Renal cortical epithelial cell (primary cell): ENCODE measurements around the gene ANXA1. TPM values are rescaled to one million over a fixed set of nuclear protein-coding genes. Genes with fewer than 3 reads are reported as not detected.

Experiments used
- DNase-seq: peaks from one replicate; pipeline ENCODE4 v3.0.0-alpha.2; 2011; ENCODE audit warnings: low read depth
- total RNA-seq: library from RNA; depleted of rRNA; stranded (reverse); fragments of >200 nt; gene quantifications from 2 replicates; pipeline ENCODE4 v1.2.3, GENCODE V29; 2014

The ANXA1 gene
- total RNA-seq, 1 donor from 2014 or later: 600 TPM

DNA sequence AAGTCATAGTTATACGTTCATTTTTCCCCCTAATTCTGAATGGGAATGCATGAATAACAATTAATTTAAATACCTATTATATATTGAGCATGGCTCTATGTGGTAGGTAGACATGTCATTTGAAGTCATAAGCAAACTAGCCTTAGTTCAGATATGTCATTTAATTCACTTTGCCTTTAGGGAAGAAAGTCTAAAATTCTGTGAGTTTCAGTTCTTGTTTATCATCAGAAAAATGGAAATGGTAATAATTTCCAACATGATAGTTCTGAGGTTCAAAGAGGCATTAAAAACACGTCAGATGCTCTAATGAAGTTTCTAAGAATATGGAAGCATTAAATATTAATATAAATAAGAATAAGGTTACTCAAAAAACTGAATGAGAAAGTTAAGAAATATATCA, 13.1 kb upstream of the ANXA1 start:
- DNase-seq: no peak

DNA sequence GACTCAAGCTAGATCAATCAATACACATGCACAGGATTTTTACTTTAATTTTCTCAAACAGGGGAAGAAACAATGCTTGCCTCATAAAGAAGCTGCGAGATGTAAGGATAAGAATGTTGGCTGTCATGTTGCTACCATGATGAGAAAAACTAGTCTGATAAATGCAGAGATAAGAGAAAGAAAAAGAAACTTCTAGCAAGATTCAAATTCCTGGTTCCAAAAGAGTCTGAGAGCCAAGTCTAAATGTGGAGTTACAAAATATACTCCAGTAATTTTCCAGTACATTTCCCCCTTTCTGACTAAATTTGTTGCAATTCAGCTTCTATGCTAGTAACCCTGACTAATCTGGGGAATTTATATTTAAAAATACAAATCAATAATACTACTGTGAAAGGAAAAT, 10.4 kb upstream of the ANXA1 start:
- DNase-seq: no peak

DNA sequence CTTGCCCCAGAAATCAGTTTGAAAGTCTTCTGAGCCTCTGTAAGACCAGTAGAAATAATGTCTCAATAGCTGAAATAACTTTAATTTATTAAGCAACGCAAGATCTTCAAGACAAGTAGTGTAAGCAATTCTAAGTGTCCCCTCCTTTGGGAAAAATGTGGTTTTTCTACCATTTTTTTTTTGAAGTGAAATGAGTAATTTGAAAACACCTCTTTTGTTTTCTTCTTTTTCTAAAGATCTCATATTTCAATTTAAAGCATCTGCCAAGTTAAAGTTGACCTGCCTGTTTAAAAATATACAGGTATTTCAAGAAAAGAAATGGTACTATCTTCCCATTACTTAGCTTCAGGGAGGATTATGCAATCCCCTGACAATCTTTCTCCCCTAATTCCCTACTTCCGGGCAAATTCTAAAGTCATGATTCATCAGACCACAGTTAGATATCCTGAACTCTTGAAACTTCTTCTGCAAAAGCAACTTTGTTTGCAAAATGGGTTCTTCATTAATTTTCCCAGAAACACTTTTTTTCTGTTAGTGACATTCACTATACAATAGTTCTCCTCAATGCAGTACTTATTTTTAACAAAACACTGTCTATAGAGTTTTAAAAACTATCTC, 7.8 kb upstream of the ANXA1 start:
- DNase-seq: peak; percentile 93

DNA sequence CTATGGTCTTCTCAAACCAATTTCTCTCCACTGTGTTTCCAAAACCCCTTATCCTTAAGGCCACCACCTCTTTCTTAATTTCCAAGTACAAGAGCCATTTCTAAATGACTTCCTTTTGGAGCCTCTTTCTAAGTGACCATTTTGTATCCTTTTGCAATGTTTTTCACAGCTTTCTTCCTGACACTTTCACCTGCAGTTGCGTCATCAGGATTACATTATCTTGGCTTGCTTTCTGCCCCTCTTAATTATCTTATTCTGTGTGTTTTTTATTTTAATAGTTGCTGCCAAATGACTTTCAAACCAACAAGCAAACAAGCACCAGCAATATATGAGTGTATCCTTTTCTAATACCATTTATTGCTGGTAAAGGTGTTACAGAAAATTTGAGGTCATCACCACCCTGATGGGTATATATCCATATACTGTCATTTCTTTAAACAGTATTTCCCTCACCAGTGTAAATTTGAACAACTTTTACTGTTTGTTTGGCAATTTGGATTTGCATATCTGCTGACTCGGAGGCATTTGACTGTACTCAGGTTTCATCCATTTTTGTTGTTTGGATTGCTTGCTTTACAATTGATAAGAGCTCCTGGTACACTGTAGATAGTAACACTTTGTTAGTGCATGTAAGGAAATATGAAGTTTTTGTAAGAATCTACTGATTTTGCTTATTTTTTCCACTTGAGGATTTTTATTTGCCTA, 5.4 kb upstream of the ANXA1 start:
- DNase-seq: no peak

DNA sequence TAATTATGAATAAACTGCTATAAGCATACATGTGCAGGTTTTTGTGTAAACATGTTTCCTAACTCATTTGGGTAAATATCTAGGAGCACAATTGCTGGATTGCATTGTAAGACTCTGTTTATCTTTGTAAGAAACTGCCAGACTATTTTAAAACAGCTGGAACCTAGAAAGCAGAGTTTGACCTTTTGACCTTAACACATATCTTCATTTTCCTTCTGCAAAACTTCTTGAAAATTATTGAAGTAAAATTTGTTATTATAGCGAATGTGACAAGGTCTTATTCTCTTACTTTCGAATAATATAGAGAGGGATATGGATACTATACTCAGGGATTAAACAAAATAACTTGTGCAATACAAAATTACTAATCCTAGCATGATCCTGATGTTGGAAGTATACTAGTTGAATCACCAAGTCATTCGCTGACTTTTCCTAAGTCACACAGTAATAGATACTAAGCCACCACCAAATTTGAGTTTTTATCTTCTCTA, 3.2 kb upstream of the ANXA1 start:
- peak; percentile 35 for DNase-seq

DNA sequence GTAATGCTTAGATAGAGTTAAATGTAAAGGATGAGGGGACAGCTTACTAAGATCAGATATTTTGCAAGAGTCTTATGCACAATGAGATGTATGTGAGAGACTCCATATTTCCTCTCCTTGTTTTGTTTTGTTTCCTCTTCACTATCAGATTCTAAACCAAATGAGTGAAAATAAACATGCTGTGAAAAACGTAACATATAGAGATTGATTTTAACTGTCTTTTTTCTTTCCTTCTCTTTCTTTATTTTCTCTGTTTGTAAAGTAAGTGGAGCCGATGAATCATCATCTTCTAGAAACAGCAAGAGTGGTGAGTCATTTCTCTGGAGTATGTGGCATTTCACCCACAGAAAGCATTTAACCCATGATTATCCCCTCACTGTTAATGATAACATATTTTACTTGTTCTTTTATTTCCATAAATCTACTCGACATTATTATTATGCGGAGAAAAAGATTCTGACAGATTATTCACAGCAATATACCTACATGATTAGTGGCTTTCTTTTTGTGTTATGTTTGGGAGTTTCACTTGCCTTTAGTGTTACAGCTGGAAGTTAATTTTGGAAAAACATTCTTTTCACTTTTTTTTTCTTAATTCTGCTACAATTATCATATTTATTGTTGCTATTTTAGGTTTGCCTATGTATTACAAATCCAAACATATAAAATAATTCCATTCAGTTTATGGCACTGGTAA, 2.1 kb upstream of the ANXA1 start:
- peak; percentile 96 for DNase-seq

DNA sequence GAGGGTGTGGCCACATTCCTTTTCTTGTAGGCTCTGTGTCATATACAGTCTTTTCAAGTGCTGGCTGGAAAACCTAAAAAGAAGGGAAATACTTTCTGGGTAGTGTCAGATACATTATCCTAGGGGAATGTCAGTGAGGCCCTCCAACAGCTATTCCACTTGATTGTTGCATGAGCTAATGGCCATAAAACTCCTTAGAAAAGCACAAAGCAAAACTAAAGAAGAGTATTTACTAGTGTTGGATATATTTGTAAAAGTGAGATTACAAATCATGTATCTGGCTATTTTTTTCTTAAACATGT, 829 bp downstream of the ANXA1 start:
- DNase-seq: peak; percentile 61

DNA sequence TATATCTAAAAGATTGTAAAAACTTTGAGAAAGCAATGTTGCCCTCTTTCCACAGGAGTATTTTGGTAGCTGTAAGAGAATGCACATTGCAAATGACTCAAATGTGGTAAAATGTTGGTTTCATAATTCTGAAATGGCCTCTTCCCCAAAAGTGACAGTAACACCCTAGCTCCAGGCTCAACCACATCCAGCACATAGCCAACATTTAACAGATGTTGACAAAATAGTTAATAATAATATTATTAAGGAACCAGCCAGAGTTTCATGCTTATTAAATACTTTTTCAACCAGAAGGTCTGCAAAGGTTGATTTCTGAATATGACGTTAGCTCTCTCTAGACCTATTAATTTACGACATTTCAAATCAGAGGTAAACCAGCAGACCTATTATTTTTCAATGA, 1.3 kb downstream of the ANXA1 start:
- DNase-seq: no peak

DNA sequence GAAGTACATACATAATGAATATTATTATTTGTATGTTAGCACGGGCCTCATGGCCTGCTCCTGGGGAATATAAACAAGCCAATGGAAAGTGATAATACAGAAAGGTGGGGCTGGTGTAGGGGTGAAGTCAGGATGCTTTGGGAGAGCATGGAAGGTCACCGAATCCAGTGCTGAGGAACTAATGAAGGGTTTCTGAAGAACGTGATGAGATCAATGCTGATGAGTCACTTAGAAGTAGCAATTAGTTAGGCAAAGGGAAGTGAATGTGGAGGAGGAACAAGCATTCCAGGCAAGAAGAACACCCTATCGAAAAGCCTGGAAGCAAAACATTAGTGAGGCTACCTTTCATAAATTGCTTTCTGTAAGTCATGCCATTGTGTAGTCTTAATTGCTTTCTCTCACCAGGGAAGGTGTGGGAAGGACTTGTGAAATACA, 2.1 kb downstream of the ANXA1 start:
- DNase-seq: peak; percentile 86

DNA sequence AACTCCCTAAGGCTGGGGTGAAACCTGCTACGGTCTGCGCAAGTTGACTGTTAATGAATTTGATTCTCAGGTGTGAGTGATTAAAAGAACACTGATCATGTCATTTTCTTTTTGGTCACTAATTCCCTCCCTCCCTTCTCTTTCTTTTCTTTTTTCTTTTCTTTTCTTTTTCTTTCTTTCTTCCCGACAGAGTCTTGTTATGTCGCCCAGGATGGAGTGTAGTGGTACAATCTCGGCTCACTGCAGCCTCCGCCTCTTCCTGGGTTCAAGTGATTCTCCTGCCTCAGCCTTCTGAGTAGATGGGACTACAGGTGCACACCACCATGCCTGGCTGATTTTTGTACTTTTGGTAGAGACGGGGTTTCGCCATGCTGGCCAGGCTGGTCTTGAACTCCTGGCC, 2.6 kb downstream of the ANXA1 start:
- no peak for DNase-seq

DNA sequence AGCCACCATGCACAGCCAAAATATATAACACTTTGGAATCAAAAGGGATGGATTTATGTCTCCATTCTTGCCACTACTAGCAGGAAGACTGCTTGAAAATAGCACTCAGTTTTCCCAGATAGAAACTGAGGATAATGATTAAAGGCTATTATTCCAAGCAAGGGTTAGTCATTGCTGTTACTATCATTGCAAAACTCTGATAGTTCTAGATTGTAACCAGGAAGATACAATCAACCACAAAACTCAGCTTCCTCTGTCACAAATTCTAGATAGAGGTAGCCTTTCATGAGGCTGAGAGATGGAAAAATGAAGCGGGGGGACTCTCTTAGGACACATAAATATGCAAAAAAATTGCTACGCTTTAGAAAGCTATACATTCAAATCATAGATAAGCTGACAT, 3.1 kb downstream of the ANXA1 start:
- DNase-seq: peak; percentile 60

DNA sequence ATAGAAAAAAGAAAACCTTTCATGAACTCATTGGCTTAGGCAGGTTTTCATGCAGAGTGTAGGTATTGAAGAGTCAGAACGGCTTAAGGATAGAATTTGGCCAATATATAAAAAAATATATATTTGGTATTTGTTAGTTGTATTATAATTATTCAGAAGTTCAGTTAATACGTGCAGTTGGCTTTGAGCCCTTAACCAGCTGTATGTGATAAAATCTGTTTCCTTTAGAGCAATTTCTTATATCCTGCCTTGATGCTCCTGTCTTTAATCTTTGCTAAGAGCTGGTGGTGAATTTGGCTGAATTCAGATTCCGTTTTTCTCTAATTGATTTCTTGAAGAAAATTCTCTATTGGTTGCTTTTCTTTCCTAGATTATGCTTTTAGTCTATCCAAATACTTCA, 3.7 kb downstream of the ANXA1 start:
- DNase-seq: no peak

DNA sequence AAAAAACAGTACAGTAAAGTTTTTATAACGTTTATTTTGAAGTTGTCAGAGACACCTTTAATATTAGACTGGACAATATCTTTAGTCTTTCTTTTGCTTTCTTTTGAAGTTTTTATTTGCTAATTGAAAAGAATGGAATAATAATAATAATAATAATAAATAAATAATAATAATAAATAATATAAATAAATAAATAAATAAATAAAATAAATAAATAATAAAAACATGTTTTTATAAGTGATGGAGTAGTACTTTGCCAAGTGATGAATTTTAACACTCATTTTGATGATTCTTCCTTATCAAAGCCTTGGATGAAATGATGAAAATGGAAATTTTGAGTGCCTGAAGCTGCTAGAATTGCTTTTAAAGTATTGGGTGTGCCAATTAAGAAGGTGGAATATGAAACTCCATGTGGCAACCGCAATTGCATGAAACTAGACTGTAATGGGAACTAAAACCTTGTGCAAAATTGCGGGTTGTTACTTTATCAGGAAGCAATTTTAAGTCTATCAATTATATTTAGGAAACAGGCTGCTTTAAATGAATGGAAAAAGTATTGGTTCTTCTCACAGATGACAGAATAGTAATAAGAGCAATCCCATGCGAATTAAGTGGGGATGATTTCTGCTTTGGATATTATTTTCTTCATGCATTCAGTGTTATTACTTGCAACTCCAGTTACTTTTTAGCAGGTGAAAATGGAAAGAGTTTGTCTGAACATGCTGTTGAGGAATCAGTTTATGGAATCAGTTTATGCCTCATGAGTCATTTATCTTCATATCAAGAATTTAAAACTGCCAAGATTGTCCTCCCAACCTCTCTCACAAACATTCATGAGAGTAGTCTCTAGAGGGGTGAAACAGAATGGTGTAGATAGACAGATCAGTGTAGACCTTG, 4.6 kb downstream of the ANXA1 start:
- DNase-seq: no peak

DNA sequence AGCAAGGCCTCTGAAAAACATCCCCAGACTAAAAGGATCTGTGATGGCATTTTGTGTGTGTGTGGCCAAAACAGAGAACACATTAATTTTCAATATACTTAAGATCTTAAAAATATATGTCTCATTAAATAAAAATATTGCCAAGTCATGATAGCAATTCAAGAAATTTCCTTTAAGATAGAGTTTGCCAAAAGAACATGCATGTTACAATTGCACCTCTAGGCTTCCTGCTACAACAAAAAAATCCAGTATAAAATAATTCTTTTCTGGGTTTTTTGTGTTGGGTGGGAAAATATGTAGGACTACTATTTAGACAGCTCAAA, 5.2 kb downstream of the ANXA1 start:
- no peak for DNase-seq

DNA sequence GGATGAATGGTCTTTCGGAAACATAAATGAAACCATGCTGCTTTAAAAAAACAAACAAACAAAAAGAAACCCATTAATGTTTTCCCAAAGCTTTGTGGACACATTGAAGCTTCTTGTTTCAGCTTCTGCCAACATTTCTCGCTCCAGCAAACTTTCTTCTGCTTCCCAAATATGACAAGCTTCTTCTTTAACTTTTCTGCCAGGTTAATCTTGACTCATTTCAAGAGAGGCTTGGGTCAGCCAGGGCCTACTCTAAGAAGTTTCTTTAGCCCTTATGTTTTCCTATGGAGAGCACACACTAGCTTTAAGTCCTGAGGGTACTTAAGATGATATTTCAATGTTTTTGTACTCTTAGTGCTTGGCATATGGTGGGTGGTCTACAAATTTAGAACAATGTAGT, 6.1 kb downstream of the ANXA1 start:
- no peak for DNase-seq

DNA sequence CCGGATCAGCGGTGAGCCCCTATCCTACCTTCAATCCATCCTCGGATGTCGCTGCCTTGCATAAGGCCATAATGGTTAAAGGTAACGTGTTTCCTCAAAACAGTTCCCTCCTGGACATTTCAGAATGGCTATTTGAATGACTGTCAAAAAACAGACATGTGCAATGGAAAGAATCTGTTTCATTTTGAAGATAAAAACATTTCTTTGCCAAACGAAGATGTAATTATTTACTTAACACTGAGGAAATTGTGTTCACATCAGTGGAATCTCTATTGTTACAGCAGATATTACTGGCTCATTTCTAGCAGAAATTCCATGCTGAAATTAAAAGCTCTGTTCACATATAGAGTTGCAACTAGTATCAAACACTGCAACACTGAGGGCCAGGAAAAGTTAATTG, 7.1 kb downstream of the ANXA1 start:
- DNase-seq: no peak

DNA sequence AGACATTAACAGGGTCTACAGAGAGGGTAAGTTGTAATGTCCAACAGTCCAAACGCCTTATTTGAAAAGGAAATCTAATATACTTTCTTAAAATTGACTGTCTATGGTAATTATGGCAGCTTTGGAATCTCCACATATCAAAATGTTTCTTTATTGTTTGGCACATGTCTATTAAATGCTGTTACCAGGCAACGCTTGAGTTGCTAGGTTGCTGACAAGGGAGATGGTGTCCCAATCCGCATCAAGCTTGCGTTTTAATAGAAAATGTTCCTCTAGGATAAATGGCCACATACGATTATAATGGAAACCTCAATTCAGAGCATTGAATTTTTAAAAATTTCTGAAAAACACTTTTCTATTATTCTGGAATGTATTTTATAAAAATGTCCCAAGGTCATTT, 9.2 kb downstream of the ANXA1 start:
- no peak for DNase-seq

DNA sequence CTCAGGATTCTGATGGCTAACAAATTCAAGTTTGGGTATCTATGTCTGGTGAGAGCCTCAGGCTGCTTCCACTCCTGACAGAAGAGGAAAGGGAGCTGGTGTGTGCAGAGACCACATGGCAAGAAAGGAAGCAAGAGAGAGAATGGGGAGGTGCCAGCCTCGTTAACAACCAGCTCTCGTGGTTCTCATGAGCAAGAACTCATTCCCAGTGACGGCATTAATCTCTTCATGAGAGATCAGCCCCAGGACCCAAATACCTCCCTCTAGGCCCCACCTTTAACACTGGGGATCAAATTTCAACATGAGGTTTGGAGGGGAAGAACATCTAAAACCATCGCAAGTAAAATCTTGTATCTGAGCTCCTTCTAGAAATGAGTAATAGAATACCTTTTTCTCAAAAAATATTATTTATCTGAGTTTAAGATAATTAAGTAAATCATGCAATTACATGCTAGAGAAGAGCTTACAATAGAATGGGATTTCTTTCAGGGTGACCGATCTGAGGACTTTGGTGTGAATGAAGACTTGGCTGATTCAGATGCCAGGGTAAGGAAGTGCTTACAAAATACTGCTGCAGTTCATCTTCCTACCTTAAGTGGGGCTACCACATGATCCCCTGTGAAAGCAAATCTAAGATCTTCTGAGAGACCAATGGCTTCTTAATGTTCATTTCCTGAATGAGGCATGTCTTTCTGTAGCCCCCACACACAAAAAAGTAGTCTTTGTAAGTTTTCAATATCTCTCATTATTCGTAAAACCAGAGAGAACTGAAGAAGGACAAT, 11.5 kb downstream of the ANXA1 start:
- no peak for DNase-seq

DNA sequence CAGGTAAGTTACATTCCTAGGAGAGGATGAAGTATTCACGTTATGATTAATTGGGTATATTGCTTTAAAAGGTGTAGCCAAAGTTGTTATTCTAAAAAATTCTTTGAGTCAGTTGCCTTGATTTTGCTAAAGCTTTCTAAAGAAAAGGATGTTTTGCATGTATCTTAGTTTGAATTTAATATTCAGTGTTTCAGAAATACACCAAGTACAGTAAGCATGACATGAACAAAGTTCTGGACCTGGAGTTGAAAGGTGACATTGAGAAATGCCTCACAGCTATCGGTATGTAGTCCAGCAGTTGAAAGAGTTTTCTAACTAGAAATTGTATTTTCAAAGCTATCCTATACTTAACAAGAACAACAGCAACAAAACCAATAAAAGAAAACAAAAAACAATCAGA, 14.2 kb downstream of the ANXA1 start:
- DNase-seq: no peak

DNA sequence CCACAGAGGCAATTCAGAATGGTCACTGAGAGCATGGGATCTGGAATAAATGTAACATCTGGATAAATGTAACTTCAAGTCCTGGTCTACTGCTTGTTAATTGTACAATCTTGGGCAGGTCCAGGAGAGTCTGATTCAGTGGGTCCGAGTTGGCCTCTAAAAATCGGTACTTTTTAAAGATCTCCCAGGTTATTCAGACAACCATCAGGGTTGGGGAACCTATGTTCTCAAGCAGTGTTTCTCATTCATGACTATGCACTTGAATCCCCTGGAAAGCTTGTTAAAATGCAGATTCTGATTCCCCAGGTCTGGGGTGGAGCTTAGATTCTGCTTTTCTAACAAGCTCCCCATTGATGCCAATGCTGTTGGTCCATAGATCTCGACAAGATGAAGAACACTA, 14.8 kb downstream of the ANXA1 start:
- DNase-seq: no peak

DNA sequence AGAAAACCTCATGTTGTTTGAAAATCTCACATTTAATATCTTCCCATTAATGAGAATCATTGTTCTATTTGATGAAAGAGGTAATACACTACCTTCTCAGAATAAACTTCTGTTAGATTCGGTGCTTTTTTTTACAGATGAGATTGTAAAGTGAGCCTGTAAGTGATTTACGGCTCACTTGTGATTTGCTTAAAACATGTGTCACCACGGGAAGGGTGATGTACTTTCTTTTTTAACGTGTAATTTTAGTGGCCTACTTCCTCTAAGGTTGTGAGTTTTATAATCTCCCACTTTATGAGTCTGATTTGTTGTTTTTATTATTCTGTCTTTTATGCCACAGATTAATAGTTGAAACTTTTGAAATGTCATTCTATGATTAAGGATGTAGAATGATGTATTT, 15.9 kb downstream of the ANXA1 start:
- DNase-seq: no peak
